Colonic mucosa (tissue), 4 donors: ENCODE data around the gene COPE. TPM values are rescaled to one million over a fixed set of nuclear protein-coding genes. Genes with fewer than 3 reads are reported as not detected.

ENCODE experiments used
- DNase-seq: peaks from one replicate; pipeline ENCODE4 v3.0.0-alpha.2; 2020
- H3K27ac ChIP-seq: fragments of 200-600 bp; one replicate; pipeline ENCODE4 v1.8.0; 2021
- H3K27me3 ChIP-seq: fragments of 200-600 bp; one replicate; pipeline ENCODE4 v1.8.0; 2021
- H3K36me3 ChIP-seq: fragments of 200-600 bp; one replicate; pipeline ENCODE4 v1.8.0; 2021
- H3K4me1 ChIP-seq: fragments of 200-600 bp; one replicate; pipeline ENCODE4 v1.8.0; 2021; ENCODE audit warnings: mild to moderate bottlenecking
- H3K4me3 ChIP-seq: fragments of 200-600 bp; one replicate; pipeline ENCODE4 v1.8.0; 2021
- H3K9ac ChIP-seq, 2 donors: one replicate each; pipeline ENCODE4 v1.7.0; 2013; ENCODE audit warnings: control low read depth in 2 of 2, low read depth in 2 of 2, low read length in 2 of 2
- H3K9me3 ChIP-seq: fragments of 200-600 bp; one replicate; pipeline ENCODE4 v1.8.0; 2021
- CTCF ChIP-seq: fragments of 200-600 bp; IDR thresholded peaks from one replicate; pipeline ENCODE4 v1.8.0; 2022; ENCODE audit warnings: antibody characterized with exemption, mild to moderate bottlenecking
- intact Hi-C: fragments of 100-400 bp; cut with DNase I; formaldehyde crosslinking; loops from one replicate; pipeline ENCODE4 v1.14.1; 2022
- total RNA-seq, 2 donors: library from RNA; stranded (reverse); fragmentation: NEBNext Ultra II Directional in 1 of 2; extraction: Animal tissue kit (Norgen Biotek cat#: 25700) in 1 of 2; gene quantifications; one replicate each; pipeline ENCODE4 v1.2.1, GENCODE V29; 2021
- donor health status: healthy.
- donor health status: DM: no; HTN: no; CAD: no.
- donor health status: DM: no; HTN: no; CAD: no.

The COPE gene
- total RNA-seq, result 100 to 1,000 TPM; 218 to 295 TPM

- H3K36me3 ChIP-seq, result no peaks in the 10 kb centered on the region
Observed at GRCh38 chr19:18919086-18919899, at the start of gene COPE, which contains the start of gene DDX49. Gene COPE, minus strand, starts transcription at chr19:18919387. Its CDS starts 39 bp downstream, at chr19:18919348. Gene DDX49, plus strand, starts transcription at chr19:18919715. Its CDS starts 27 bp downstream, at chr19:18919742.

GRCh38 chr19:18967358-18968146, 48.4 kb upstream of the COPE start:
- H3K9ac ChIP-seq, result no peak overlapping the region

More at GRCh38 chr19:18919086-18919899, at the start of gene COPE, which contains the start of gene DDX49:
- Histone ChIP-seq H3K4me1 (peaks cover 14% of the 10 kb centered on the region), H3K27me3 (no peaks in the 10 kb centered on the region), H3K9ac (peak within 1 kb of the TSS; percentile 76 to 97), H3K9me3 (no peaks in the 10 kb centered on the region), H3K27ac (peak within 1 kb of the TSS; percentile 84), H3K4me3 (peak within 1 kb of the TSS; percentile 97)
- peak; percentile 98 for DNase-seq
- intact Hi-C loops, result no loop called here
- no peak for TF ChIP-seq CTCF

GRCh38 chr19:18966307-18966706, 47.1 kb upstream of the COPE start:
- H3K36me3 ChIP-seq, result no peaks in the 10 kb centered on the region
- TF ChIP-seq CTCF, result no peak
- intact Hi-C loops, result no loop called here
- H3K4me3 ChIP-seq, result no peak overlapping the region
- no peak overlapping the region for H3K9ac ChIP-seq
- H3K27me3 ChIP-seq, result no peaks in the 10 kb centered on the region
- DNase-seq, result no peak
- peak overlapping the region; percentile 40 for H3K27ac ChIP-seq
- no peaks in the 10 kb centered on the region for H3K9me3 ChIP-seq
- H3K4me1 ChIP-seq, result no peaks in the 10 kb centered on the region

More at GRCh38 chr19:18967358-18968146, 48.4 kb upstream of the COPE start:
- H3K27me3 ChIP-seq, result no peaks in the 10 kb centered on the region
- intact Hi-C loops, result no loop called here
- no peaks in the 10 kb centered on the region for H3K4me1 ChIP-seq
- no peaks in the 10 kb centered on the region for H3K9me3 ChIP-seq
- no peak overlapping the region for H3K4me3 ChIP-seq
- peak overlapping the region; percentile 25 for H3K27ac ChIP-seq
- no peaks in the 10 kb centered on the region for H3K36me3 ChIP-seq
- no peak for TF ChIP-seq CTCF
- DNase-seq, result peak; percentile 41

- H3K36me3 ChIP-seq, result no peaks in the 10 kb centered on the region
- no peak for DNase-seq
- H3K27ac ChIP-seq, result no peak overlapping the region
- TF ChIP-seq CTCF, result no peak
- H3K9me3 ChIP-seq, result no peaks in the 10 kb centered on the region
- H3K4me3 ChIP-seq, result no peak overlapping the region
- H3K9ac ChIP-seq, result no peak overlapping the region
- no peaks in the 10 kb centered on the region for H3K4me1 ChIP-seq
- H3K27me3 ChIP-seq, result no peaks in the 10 kb centered on the region
- intact Hi-C loops, result no loop called here
Observed at GRCh38 chr19:18964121-18964520, 44.9 kb upstream of the COPE start.

GRCh38 chr19:18961767-18962620, 42.8 kb upstream of the COPE start:
- Histone ChIP-seq H3K9ac (no peak overlapping the region), H3K4me1 (no peaks in the 10 kb centered on the region), H3K27me3 (no peaks in the 10 kb centered on the region), H3K4me3 (no peak overlapping the region), H3K27ac (no peak overlapping the region), H3K9me3 (no peaks in the 10 kb centered on the region), H3K36me3 (no peaks in the 10 kb centered on the region)
- DNase-seq, result no peak
- no peak for TF ChIP-seq CTCF
- intact Hi-C loops, result no loop called here
